BJ (cell line): ENCODE measurements around the gene TMEM200A. TPM values are rescaled to one million over a fixed set of nuclear protein-coding genes. Genes with fewer than 3 reads are reported as not detected.

Source experiments
- CTCF ChIA-PET: fragments of 350-600 bp; formaldehyde crosslinking; extraction: SDS; loops from one replicate; lab custom pipeline; 2021; ENCODE audit warnings: antibody characterized with exemption, inconsistent platforms; lab: Yijun Ruan, JAX
- POLR2A ChIA-PET: fragments of 300-600 bp; sonication (Branson Sonifier 250); formaldehyde crosslinking; extraction: SDS; loops from one replicate; lab custom pipeline; 2021; ENCODE audit warnings: antibody characterized with exemption; lab: Charles Lee
- DNase-seq: peaks from one replicate; pipeline ENCODE4 v3.0.0-alpha.2; 2011; ENCODE audit warnings: low read depth
- H3K27me3 ChIP-seq: 2 replicates; pipeline ENCODE4 v1.6.0; 2011; ENCODE audit warnings: low read length; ENCODE audit not compliant: control insufficient read depth, insufficient read depth
- H3K36me3 ChIP-seq: 2 replicates; pipeline ENCODE4 v1.5.1; 2011; ENCODE audit warnings: low read length; ENCODE audit not compliant: control insufficient read depth, insufficient read depth
- H3K4me3 ChIP-seq: 2 replicates; pipeline ENCODE4 v1.5.1; 2011; ENCODE audit warnings: low read depth, mild to moderate bottlenecking, control low read depth, low read length
- polyA plus RNA-seq: library from polyadenylated mRNA; depleted of rRNA; stranded (reverse); fragments of >200 nt; gene quantifications from 2 replicates; pipeline ENCODE4 v1.2.3, GENCODE V29; 2011
- TF ChIP-seq, protein P1 (sequence below): IDR thresholded peaks from 2 replicates; pipeline ENCODE4 v1.5.1; 2011; ENCODE audit warnings: low read depth, mild to moderate bottlenecking, control low read depth, inconsistent platforms, low read length, moderate library complexity; ENCODE audit not compliant: insufficient read depth

TMEM200A gene
- polyA plus RNA-seq, 1 experiment, result 6.0 TPM

DNA sequence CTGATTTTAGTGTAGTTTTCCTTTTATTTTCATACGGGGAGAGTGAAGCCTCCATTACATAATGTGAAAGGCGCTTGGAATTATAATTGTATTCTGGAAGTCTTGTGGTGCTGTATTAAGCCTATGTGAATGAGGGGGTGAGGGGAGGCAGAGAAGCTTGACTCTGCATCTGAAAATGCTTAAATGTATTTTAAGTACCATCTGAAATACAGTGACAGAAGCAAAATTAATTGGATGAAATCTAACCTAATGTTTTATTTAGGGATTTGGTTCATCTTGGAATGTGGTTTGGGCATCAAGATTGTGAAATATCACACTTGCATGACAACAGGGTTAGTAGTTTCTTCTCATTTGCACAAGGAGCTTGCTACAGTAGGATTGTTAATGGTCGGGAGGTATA, 41.2 kb downstream of the TMEM200A start:
- POLR2A ChIA-PET, result no interaction called here
- CTCF ChIA-PET, result interaction anchor here (0.7 kb wide), 1 partner anchor 11 kb away, joined by 3 read pairs; no protein-coding TSS in a partner anchor
- no peak overlapping the region for H3K4me3 ChIP-seq
- H3K36me3 ChIP-seq, result no peaks in the 10 kb centered on the region
- DNase-seq, result no peak
- H3K27me3 ChIP-seq, result no peaks in the 10 kb centered on the region
- TF ChIP-seq, protein P1, sequence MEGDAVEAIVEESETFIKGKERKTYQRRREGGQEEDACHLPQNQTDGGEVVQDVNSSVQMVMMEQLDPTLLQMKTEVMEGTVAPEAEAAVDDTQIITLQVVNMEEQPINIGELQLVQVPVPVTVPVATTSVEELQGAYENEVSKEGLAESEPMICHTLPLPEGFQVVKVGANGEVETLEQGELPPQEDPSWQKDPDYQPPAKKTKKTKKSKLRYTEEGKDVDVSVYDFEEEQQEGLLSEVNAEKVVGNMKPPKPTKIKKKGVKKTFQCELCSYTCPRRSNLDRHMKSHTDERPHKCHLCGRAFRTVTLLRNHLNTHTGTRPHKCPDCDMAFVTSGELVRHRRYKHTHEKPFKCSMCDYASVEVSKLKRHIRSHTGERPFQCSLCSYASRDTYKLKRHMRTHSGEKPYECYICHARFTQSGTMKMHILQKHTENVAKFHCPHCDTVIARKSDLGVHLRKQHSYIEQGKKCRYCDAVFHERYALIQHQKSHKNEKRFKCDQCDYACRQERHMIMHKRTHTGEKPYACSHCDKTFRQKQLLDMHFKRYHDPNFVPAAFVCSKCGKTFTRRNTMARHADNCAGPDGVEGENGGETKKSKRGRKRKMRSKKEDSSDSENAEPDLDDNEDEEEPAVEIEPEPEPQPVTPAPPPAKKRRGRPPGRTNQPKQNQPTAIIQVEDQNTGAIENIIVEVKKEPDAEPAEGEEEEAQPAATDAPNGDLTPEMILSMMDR, result no peak

DNA sequence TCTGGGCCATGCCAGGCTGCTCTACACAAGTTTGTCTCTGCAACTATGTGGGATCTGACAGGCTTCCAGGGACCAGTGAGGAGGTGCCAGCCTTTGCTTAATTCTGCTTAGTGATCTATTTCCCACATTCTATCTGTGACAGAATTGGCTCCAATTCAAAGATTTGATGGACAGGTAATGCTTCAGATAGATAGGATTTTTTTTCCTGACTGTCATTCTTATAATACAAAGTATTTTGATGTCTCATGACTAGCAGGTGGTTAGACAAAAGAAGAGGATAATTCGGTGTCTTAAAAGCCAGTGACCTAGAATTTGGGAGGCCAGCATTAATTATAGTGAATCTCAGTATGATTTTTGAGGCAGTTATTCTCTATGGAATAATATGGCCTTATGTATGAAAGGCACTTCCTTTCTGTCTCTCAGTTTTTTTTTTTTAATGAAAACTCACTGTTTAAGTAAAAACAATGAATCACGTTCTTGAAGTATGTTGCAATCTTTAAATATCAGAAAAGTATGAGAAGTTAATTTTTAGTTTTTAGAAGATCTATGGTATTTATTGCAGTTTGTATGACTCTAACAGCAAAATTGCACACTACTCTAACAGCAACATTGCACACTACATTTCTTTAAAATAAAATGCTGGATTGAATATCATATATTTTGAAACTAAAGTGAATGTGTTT, 43.7 kb downstream of the TMEM200A start:
- ChIA-PET POLR2A (no interaction called here), CTCF (no interaction called here)
- no peak for DNase-seq
- Histone ChIP-seq H3K27me3 (no peaks in the 10 kb centered on the region), H3K4me3 (no peak overlapping the region), H3K36me3 (no peaks in the 10 kb centered on the region)
- TF ChIP-seq, protein P1, result no peak

DNA sequence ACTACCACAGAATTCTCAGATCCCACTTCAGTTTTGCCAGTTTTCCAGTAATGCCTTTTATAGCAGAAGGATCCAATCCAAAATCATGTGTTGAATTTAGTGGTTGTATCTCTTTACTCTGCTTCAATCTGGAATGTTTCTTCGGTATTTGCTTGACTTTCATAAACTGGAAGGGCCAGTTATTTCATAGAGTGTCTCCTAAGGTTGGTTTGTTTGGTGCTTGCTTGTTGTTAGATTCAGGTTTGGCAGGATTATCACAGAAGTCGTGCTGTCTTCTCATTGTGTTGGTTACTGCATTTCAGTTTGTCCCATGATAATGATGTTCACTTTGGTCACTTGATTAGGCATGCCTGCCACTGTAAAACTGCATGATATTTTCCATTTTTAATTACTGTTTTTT, 45.7 kb downstream of the TMEM200A start:
- ChIA-PET CTCF (interaction anchor here (0.6 kb wide), 3 partner anchors 21 to 45 kb away, joined by 3 to 4 read pairs (median 3); no protein-coding TSS in a partner anchor), POLR2A (no interaction called here)
- no peak for DNase-seq
- TF ChIP-seq, protein P1, result no peak
- Histone ChIP-seq H3K4me3 (no peak overlapping the region), H3K27me3 (no peaks in the 10 kb centered on the region), H3K36me3 (no peaks in the 10 kb centered on the region)

DNA sequence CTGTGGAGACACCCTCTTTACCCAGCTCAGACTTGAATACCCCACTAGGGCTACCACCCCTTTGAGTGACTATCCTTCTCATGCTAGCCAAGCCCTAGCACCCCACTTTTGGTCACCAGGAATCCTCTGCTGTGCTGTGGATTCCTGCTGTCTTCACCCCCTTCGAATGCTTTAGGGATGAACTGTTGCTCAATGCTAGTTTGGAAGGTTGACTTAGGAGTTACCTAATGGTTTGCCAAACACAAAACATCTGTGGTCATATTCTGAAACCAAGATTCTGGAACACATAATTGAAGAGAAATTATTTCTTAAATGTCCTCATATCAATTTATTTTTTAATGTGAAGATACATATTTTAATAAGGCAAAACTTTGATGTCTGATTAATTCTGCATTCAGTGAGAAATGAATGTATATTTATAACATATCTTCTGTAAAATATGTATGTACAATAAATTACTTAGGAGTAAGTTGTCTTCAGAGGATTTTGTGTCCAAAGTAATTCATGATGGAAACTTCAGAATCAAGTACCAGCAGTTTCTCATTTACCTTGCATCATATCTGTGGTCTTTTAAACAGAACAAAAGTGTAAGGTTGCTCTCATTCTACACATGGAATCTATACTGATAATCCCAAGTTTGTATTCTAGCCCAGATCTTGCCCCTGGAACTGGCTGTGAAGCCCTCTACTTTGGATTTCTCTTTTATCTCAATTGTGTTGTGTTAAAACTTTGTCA, 46.9 kb downstream of the TMEM200A start:
- no peak overlapping the region for H3K4me3 ChIP-seq
- POLR2A ChIA-PET, result no interaction called here
- TF ChIP-seq, protein P1, result no peak
- no peak for DNase-seq
- CTCF ChIA-PET, result no interaction called here
- no peaks in the 10 kb centered on the region for H3K27me3 ChIP-seq
- no peaks in the 10 kb centered on the region for H3K36me3 ChIP-seq

DNA sequence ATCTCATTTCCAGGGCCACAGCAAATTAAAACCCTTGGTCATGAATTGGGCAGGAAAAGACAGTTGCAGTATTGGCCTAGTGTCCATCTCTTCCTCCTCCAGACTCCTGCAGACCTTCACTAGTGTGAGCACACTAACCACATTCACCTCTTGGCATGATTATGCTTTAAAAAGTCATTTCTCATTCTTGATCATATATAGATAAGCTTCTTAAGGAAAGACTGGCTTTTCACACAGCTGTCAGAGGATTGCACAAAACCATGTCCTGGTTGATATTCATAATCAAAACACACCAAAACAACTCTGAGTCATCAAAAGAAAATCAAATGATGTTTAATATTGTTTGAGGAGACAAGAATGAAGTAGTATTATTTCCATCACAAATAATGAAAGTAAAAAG, 52.1 kb downstream of the TMEM200A start:
- H3K4me3 ChIP-seq, result no peak overlapping the region
- no peak for DNase-seq
- TF ChIP-seq, protein P1, result no peak
- no peaks in the 10 kb centered on the region for H3K27me3 ChIP-seq
- POLR2A ChIA-PET, result no interaction called here
- CTCF ChIA-PET, result no interaction called here
- H3K36me3 ChIP-seq, result no peaks in the 10 kb centered on the region
